Islet of Langerhans (tissue), 1 donor: ENCODE measurements around the gene LOXL3.

Experiments used
- FAIRE-seq: peaks from one replicate; lab custom pipeline; 2011; peaks lifted over from hg19 to GRCh38; lab: Jason Lieb, UNC

Gene LOXL3

DNA sequence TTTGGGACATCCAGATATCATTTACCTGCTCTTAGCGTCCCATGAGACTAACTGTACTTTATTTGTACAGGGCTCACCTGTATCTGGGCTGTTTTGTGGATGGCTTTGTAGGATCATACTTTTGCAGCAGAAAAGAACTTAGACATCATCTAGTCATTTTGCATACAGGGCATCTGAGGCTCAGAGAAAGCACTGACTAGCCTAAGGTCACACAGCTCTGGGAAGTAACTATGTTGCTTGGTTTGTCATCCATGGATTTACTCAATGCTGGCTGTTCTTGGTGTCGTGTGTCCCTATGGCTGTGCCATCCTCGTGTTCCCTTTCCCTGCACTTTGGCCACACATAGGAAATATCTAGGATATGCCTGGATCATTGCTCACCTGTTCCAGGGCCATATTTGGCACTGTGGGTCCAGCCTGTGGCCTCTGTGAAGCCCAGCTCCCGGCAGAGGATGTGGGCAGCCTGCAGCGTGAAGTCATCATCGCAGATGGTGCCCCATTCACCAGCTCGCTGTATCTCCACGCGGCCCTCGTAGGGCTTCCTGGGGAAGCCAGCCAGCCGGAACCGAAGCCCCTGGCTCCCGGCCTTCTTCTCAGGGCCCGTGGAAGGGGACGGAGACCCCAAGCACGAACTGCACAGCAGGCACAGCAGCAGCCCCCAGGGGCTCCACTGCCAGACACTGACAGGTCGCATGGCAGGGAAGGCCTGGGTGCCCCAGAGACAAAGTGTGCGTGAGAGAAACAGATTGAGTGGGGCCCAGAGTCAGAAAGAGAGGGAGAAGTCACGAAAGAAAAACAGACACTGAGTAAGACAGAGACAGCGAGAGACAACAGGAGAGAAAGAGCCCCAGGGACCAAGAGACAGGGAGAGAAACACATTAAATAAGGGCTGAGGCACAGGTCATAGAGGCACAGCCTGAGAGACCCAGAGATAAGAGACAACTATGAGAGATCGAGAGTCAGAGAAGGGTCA, 1.5 kb downstream of the LOXL3 start:
- no peak for FAIRE-seq

DNA sequence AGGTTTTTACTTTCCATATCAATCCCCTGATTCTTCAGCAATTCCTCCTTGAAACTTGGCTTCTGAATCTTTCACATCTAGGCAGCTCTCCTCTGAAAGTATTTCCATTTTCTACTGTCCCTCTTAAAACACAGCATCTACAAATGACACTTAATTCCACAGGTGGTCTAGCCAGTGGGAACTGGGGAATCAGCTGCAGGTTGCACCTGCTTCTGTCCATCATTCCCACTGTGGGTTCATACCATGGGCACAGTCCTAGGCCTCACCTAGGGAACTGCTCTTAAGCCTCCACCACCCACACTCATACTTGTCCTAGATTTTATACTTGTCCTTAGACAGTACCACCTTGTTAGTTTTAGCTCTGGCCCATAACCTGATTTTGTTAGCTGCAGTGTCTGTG, 2.2 kb downstream of the LOXL3 start:
- no peak for FAIRE-seq

- FAIRE-seq: no peak
Measured at GRCh38 chr2:74550231-74550630, 3.5 kb downstream of the LOXL3 start.

GRCh38 chr2:74548900-74549826, 4.6 kb downstream of the LOXL3 start:
- FAIRE-seq: no peak

DNA sequence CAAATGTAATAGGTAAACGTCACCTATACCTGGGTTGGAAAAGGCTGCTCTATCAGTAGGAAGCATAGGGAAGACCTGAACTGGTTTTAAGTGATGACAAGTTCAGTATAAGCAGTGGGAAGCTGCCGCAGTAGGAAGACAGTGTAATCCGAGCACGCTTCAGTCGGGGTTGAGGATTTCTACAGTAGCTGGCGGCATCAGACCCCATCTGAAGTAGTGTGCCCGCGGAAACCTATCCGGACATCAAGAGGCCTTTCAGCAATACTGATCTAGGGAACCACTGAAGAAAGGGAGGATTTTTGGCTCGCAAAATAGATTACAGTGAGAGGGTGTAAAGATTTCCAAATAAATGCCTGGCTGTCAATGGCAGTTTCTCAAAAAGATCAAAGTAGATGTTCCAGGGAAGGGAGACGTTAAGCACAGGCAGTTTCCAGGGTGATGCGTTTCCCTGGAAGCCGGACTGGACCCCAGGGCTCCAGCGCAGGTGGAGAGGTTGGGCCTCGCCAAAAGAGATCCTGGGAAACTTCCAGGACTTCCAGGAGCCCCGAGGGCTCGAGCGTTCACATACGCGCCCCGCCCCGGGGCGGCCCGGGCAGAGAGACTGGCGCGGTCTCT, 5.3 kb downstream of the LOXL3 start:
- no peak for FAIRE-seq

DNA sequence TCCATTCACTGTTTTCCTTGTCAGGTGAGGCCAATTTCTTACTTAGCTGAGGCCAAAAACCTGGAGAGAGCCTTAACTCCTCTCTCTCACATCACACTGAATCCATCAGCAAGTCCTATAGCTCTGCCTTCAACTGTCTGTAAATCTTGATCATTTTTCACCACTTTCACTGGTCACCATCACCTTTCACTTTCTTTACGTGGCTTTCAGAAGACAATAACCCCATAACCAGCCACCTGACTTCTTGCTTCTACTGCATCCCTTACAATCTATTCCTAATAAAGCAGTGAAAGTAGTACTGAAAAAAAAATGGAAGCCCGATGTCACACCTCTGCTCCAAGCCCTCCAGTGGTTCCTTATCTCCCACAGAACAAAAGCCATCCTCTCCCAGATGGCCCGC, 7.7 kb downstream of the LOXL3 start:
- FAIRE-seq: no peak

GRCh38 chr2:74544634-74545033, 9.1 kb downstream of the LOXL3 start:
- no peak for FAIRE-seq

GRCh38 chr2:74542978-74543377, 10.8 kb downstream of the LOXL3 start:
- no peak for FAIRE-seq

GRCh38 chr2:74540291-74540690, 13.5 kb downstream of the LOXL3 start:
- FAIRE-seq: no peak

DNA sequence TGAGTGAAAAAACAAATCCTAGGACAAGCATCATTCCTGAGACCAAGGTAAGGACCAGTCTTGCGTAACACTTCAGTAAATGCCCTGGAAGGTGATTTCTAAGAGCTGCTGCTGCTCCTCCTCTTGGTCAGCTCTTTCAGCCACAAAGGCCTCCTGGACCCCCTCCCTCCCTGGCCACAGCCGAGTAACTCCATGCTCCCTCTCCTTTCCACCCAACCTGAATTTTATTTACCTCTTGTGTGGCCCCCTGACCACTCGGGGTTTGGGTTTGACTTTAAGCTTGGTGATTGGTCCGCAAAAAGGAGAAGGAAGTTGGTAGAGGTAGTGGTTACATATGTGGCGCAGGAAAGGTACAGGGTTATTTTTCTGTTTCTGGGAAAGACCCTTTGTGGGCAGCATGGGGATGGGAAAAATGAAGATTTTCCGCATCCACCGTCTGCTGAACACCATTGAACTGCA, 14.8 kb downstream of the LOXL3 start:
- no peak for FAIRE-seq

DNA sequence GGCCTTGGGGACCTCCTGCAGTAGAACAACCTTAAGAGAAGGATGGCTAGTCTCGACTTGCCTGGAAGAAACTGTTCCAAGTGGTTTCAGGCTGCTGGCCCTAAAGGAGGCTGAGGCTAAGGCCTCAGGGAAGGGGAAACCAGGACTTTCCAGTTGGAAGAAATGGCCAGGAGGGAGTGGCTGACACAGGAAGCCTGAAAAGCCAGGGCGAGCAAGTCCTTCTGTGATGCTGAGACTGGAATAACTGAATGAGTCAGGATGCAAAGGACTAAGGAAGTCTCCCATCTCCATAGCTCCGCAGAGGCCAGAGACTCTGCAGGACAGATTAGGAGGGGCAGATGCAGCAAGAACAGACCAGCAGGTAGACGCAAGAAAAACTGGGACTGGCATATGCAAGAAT, 16.6 kb downstream of the LOXL3 start:
- no peak for FAIRE-seq

DNA sequence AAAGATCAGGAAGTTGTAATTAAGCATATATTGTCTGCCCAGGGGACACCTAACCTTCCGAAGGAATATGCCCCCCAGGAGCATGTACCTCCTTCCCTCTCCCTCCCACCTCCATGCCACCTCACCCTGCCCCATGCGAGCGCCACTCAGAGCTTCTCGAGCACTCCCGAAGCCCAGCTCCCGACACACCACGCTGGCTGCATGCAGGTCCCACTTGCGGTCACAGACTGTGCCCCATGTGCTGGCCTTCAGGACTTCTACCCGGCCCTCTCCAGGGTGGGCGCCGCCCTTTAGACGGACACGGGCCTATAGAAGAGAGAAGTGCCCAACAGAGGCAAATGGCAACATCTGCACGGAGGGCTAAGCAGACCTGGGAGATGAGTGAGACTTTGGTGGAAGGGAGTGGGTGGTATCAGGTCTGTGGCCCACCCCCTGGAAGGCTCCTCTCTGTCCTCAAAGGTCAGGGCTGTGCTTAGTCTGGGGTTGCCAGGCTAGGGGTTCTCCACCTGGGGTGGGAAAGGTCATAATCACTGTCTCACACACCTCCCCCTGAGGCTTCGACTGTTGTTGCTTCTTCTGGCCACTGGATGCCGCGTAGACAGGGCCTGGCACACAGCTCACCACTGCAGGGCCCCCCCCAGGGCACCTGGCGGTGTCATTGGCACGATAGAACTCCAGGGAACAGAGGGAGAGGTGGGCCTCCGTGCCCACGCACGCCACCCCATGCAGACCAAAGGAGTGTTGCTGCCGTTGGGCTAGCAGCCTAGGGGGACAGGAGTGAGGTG, 17.4 kb downstream of the LOXL3 start:
- FAIRE-seq: no peak

GRCh38 chr2:74535440-74535965, 18.2 kb downstream of the LOXL3 start:
- no peak for FAIRE-seq

DNA sequence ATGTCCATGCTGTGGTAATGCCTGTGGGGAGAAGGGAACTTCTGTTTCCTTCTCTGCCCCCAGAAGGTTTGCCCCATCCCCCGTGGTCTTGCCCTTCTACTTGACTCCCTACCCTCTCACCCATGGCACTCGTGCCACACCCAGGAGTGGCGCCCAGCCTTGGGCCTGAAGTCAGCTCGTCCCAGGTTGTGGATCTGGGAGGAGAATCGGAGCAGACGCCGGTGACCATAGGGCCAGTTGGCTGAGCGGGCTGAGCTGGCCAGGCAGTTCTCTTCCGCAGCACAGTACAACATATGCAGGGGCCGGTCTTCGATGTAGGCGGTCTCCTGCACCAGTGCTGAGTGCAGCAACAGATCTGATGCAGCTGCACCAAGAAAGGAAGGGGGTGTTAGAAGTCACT, 19.3 kb downstream of the LOXL3 start:
- FAIRE-seq: no peak

DNA sequence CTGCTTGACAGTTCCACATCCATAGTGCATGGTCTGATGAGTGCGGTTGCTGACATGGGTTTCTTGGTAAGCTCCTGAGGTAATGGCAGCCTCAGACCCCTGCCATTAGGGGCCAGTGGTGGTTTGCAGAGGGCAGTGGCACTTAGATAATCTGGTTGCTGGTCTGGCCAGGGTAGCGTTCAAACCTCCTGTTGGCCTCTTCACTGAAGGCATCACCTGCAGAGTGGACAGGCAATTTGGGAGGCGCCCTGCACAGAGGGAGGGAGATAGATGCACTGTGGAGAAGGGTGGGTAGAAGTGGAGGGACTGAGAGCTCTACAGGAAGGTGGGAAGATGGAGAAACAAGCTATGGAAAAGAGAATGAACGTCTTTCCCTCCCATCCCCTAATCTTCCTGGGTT, 20.3 kb downstream of the LOXL3 start:
- FAIRE-seq: no peak

- no peak for FAIRE-seq
Measured at GRCh38 chr2:74532222-74532621, 21.5 kb downstream of the LOXL3 start.

- no peak for FAIRE-seq
Measured at GRCh38 chr2:74531666-74532065, 22.1 kb downstream of the LOXL3 start.

DNA sequence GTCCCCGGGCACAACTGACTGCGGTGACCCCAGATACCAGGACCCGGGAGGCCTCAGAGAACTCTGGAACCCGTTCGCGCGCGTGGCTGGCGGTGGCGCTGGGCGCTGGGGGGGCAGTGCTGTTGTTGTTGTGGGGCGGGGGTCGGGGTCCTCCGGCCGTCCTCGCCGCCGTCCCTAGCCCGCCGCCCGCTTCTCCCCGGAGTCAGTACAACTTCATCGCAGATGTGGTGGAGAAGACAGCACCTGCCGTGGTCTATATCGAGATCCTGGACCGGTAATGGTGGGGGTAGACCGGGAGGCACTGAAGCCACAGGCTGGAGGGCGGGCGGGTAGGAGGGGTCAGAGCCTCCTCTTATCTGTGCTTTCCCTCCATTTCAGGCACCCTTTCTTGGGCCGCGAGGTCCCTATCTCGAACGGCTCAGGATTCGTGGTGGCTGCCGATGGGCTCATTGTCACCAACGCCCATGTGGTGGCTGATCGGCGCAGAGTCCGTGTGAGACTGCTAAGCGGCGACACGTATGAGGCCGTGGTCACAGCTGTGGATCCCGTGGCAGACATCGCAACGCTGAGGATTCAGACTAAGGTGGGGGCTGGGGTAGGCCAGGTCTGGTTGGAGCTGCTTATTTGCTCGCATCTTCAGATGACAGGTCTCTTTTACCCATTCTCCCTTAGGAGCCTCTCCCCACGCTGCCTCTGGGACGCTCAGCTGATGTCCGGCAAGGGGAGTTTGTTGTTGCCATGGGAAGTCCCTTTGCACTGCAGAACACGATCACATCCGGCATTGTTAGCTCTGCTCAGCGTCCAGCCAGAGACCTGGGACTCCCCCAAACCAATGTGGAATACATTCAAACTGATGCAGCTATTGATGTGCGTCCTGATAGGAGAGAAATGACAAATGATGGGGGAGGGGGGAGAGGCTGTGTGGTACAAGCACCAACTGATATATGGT, 23.2 kb downstream of the LOXL3 start:
- FAIRE-seq: no peak

DNA sequence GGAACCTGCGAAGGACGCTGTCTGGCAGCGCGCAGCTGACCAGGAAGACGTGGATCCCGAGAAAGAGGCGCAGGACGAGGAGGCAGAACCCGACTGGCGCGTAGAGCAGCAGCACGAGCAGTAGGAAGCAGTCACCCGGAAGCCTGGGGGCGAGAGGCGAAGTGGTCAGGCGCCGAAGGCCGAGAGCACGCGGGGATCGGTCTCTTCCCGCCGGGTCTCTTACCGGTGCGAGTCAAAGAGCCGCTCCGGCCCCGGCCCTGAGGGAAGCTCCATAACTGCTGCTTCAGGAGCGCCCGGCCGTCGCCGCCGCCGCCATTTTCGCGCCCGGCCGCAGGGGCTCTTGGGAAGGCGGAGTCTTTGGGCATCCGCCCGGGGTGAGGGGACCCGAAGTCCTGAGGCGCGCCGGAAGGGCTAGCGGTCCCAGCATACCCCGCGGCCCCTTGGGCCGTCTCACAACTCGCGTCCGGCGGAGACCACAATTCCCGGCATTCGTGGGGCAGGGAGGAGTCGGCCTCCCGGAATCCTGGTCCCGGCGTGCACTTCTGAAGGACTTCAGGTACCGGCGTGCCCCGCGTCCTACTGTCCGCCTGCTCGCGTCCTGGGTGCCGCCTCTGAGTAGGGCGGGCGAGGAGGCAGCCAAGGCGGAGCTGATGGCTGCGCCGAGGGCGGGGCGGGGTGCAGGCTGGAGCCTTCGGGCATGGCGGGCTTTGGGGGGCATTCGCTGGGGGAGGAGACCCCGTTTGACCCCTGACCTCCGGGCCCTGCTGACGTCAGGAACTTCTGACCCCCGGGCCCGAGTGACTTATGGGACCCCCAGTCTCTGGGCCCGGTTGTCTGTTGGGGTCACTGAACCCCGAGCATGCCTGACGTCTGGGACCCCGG, 24.1 kb downstream of the LOXL3 start, which contains the start of the genes AUP1 and HTRA2:
Gene AUP1 (minus strand): TSS at position 350 of the 882 bp plus-strand sequence. CDS start 77 bp downstream, at position 273.
Gene HTRA2 (plus strand): TSS at position 577 of the 882 bp plus-strand sequence. CDS start 74 bp downstream, at position 651.
- FAIRE-seq: no peak
